Measurements from ENCODE around the gene NPAS3. TPM values are rescaled to one million over a fixed set of nuclear protein-coding genes. Genes with fewer than 3 reads are reported as not detected.

Gene NPAS3
- total and polyA plus RNA-seq, 2 donors: 1.0 to 1.2 TPM

- Histone ChIP-seq H3K27me3 (ENCODE audit: control insufficient read depth in 2 of 2, insufficient read depth in 1 of 2, low read length in 1 of 2) (no peaks in the 10 kb centered on the region), H3K36me3 (ENCODE audit: control insufficient read depth in 2 of 2, insufficient read depth in 2 of 2, low read length in 1 of 2) (no peaks in the 10 kb centered on the region), H3K27ac (ENCODE audit: low read depth in 1 of 2, low read length in 1 of 2) (no peak overlapping the region), H3K4me3 (ENCODE audit: low read length in 2 of 2) (no peak overlapping the region), H3K9me3 (ENCODE audit: control insufficient read depth in 2 of 2, insufficient read depth in 1 of 2, low read length in 1 of 2) (no peaks in the 10 kb centered on the region), H3K4me1 (ENCODE audit: control insufficient read depth in 2 of 2, insufficient read depth in 2 of 2, low read length in 2 of 2) (no peaks in the 10 kb centered on the region)
- 92% methylated on average over 4 of the region's 4 CpGs for WGBS
- no peak for DNase-seq (ENCODE audit: low read depth in 6 of 9, low spot score in 9 of 9)
These were observed 544.9 kb downstream of the NPAS3 start for GRCh38 chr14:33483541-33483940.

GRCh38 chr14:33484264-33484663 is 545.6 kb downstream of the NPAS3 start:
- Histone ChIP-seq H3K4me1 (ENCODE audit: control insufficient read depth in 2 of 2, insufficient read depth in 2 of 2, low read length in 2 of 2) (no peaks in the 10 kb centered on the region), H3K27me3 (ENCODE audit: control insufficient read depth in 2 of 2, insufficient read depth in 1 of 2, low read length in 1 of 2) (no peaks in the 10 kb centered on the region), H3K36me3 (ENCODE audit: control insufficient read depth in 2 of 2, insufficient read depth in 2 of 2, low read length in 1 of 2) (no peaks in the 10 kb centered on the region), H3K9me3 (ENCODE audit: control insufficient read depth in 2 of 2, insufficient read depth in 1 of 2, low read length in 1 of 2) (no peaks in the 10 kb centered on the region), H3K27ac (ENCODE audit: low read depth in 1 of 2, low read length in 1 of 2) (no peak overlapping the region), H3K4me3 (ENCODE audit: low read length in 2 of 2) (no peak overlapping the region)
- DNase-seq (ENCODE audit: low read depth in 6 of 9, low spot score in 9 of 9): no peak
- WGBS: 6% methylated on average over 5 of the region's 5 CpGs

GRCh38 chr14:33486332-33486890 is 547.7 kb downstream of the NPAS3 start:
- no peaks in the 10 kb centered on the region for H3K36me3 ChIP-seq (ENCODE audit: control insufficient read depth in 2 of 2, insufficient read depth in 2 of 2, low read length in 1 of 2)
- DNase-seq (ENCODE audit: low read depth in 6 of 9, low spot score in 9 of 9): no peak
- no peak overlapping the region for H3K27ac ChIP-seq (ENCODE audit: low read depth in 1 of 2, low read length in 1 of 2)
- no peaks in the 10 kb centered on the region for H3K9me3 ChIP-seq (ENCODE audit: control insufficient read depth in 2 of 2, insufficient read depth in 1 of 2, low read length in 1 of 2)
- H3K27me3 ChIP-seq (ENCODE audit: control insufficient read depth in 2 of 2, insufficient read depth in 1 of 2, low read length in 1 of 2): no peaks in the 10 kb centered on the region
- WGBS: 95% methylated on average over 2 of the region's 2 CpGs
- H3K4me3 ChIP-seq (ENCODE audit: low read length in 2 of 2): no peak overlapping the region
- H3K4me1 ChIP-seq (ENCODE audit: control insufficient read depth in 2 of 2, insufficient read depth in 2 of 2, low read length in 2 of 2): no peaks in the 10 kb centered on the region

GRCh38 chr14:33488582-33488981 is 549.9 kb downstream of the NPAS3 start:
- no peaks in the 10 kb centered on the region for H3K9me3 ChIP-seq (ENCODE audit: control insufficient read depth in 2 of 2, insufficient read depth in 1 of 2, low read length in 1 of 2)
- no peak overlapping the region for H3K27ac ChIP-seq (ENCODE audit: low read depth in 1 of 2, low read length in 1 of 2)
- no peaks in the 10 kb centered on the region for H3K4me1 ChIP-seq (ENCODE audit: control insufficient read depth in 2 of 2, insufficient read depth in 2 of 2, low read length in 2 of 2)
- H3K4me3 ChIP-seq (ENCODE audit: low read length in 2 of 2): no peak overlapping the region
- DNase-seq (ENCODE audit: low read depth in 6 of 9, low spot score in 9 of 9): no peak
- no peaks in the 10 kb centered on the region for H3K36me3 ChIP-seq (ENCODE audit: control insufficient read depth in 2 of 2, insufficient read depth in 2 of 2, low read length in 1 of 2)
- no peaks in the 10 kb centered on the region for H3K27me3 ChIP-seq (ENCODE audit: control insufficient read depth in 2 of 2, insufficient read depth in 1 of 2, low read length in 1 of 2)
- 94% methylated on average over 5 of the region's 5 CpGs for WGBS

- H3K27me3 ChIP-seq (ENCODE audit: control insufficient read depth in 2 of 2, insufficient read depth in 1 of 2, low read length in 1 of 2): no peaks in the 10 kb centered on the region
- 95% methylated on average over 4 of the region's 4 CpGs for WGBS
- no peaks in the 10 kb centered on the region for H3K4me1 ChIP-seq (ENCODE audit: control insufficient read depth in 2 of 2, insufficient read depth in 2 of 2, low read length in 2 of 2)
- no peaks in the 10 kb centered on the region for H3K36me3 ChIP-seq (ENCODE audit: control insufficient read depth in 2 of 2, insufficient read depth in 2 of 2, low read length in 1 of 2)
- no peak overlapping the region for H3K4me3 ChIP-seq (ENCODE audit: low read length in 2 of 2)
- H3K9me3 ChIP-seq (ENCODE audit: control insufficient read depth in 2 of 2, insufficient read depth in 1 of 2, low read length in 1 of 2): no peaks in the 10 kb centered on the region
- no peak overlapping the region for H3K27ac ChIP-seq (ENCODE audit: low read depth in 1 of 2, low read length in 1 of 2)
- DNase-seq (ENCODE audit: low read depth in 6 of 9, low spot score in 9 of 9): no peak
These were observed 551.9 kb downstream of the NPAS3 start for GRCh38 chr14:33490555-33490954.

- Histone ChIP-seq H3K4me1 (ENCODE audit: control insufficient read depth in 2 of 2, insufficient read depth in 2 of 2, low read length in 2 of 2) (no peaks in the 10 kb centered on the region), H3K27me3 (ENCODE audit: control insufficient read depth in 2 of 2, insufficient read depth in 1 of 2, low read length in 1 of 2) (no peaks in the 10 kb centered on the region), H3K4me3 (ENCODE audit: low read length in 2 of 2) (no peak overlapping the region), H3K36me3 (ENCODE audit: control insufficient read depth in 2 of 2, insufficient read depth in 2 of 2, low read length in 1 of 2) (no peaks in the 10 kb centered on the region), H3K9me3 (ENCODE audit: control insufficient read depth in 2 of 2, insufficient read depth in 1 of 2, low read length in 1 of 2) (no peaks in the 10 kb centered on the region), H3K27ac (ENCODE audit: low read depth in 1 of 2, low read length in 1 of 2) (no peak overlapping the region)
- DNase-seq (ENCODE audit: low read depth in 6 of 9, low spot score in 9 of 9): no peak
- WGBS: 98% methylated on average over 4 of the region's 4 CpGs
These were observed 552.4 kb downstream of the NPAS3 start for GRCh38 chr14:33491112-33491511.

GRCh38 chr14:33492491-33492890 is 553.8 kb downstream of the NPAS3 start:
- no peak for DNase-seq (ENCODE audit: low read depth in 6 of 9, low spot score in 9 of 9)
- Histone ChIP-seq H3K4me3 (ENCODE audit: low read length in 2 of 2) (no peak overlapping the region), H3K27ac (ENCODE audit: low read depth in 1 of 2, low read length in 1 of 2) (no peak overlapping the region), H3K9me3 (ENCODE audit: control insufficient read depth in 2 of 2, insufficient read depth in 1 of 2, low read length in 1 of 2) (no peaks in the 10 kb centered on the region), H3K36me3 (ENCODE audit: control insufficient read depth in 2 of 2, insufficient read depth in 2 of 2, low read length in 1 of 2) (no peaks in the 10 kb centered on the region), H3K27me3 (ENCODE audit: control insufficient read depth in 2 of 2, insufficient read depth in 1 of 2, low read length in 1 of 2) (no peaks in the 10 kb centered on the region), H3K4me1 (ENCODE audit: control insufficient read depth in 2 of 2, insufficient read depth in 2 of 2, low read length in 2 of 2) (no peaks in the 10 kb centered on the region)
- WGBS: 96% methylated on average over 4 of the region's 4 CpGs

- H3K4me1 ChIP-seq (ENCODE audit: control insufficient read depth in 2 of 2, insufficient read depth in 2 of 2, low read length in 2 of 2): no peaks in the 10 kb centered on the region
- H3K9me3 ChIP-seq (ENCODE audit: control insufficient read depth in 2 of 2, insufficient read depth in 1 of 2, low read length in 1 of 2): no peaks in the 10 kb centered on the region
- DNase-seq (ENCODE audit: low read depth in 6 of 9, low spot score in 9 of 9): no peak
- no peak overlapping the region for H3K27ac ChIP-seq (ENCODE audit: low read depth in 1 of 2, low read length in 1 of 2)
- H3K36me3 ChIP-seq (ENCODE audit: control insufficient read depth in 2 of 2, insufficient read depth in 2 of 2, low read length in 1 of 2): no peaks in the 10 kb centered on the region
- no peak overlapping the region for H3K4me3 ChIP-seq (ENCODE audit: low read length in 2 of 2)
- H3K27me3 ChIP-seq (ENCODE audit: control insufficient read depth in 2 of 2, insufficient read depth in 1 of 2, low read length in 1 of 2): no peaks in the 10 kb centered on the region
- WGBS: 96% methylated on average over 6 of the region's 6 CpGs
These were observed 554.6 kb downstream of the NPAS3 start for GRCh38 chr14:33493266-33493665.

GRCh38 chr14:33493990-33494389 is 555.3 kb downstream of the NPAS3 start:
- H3K27ac ChIP-seq (ENCODE audit: low read depth in 1 of 2, low read length in 1 of 2): no peak overlapping the region
- no peaks in the 10 kb centered on the region for H3K27me3 ChIP-seq (ENCODE audit: control insufficient read depth in 2 of 2, insufficient read depth in 1 of 2, low read length in 1 of 2)
- H3K36me3 ChIP-seq (ENCODE audit: control insufficient read depth in 2 of 2, insufficient read depth in 2 of 2, low read length in 1 of 2): no peaks in the 10 kb centered on the region
- H3K4me1 ChIP-seq (ENCODE audit: control insufficient read depth in 2 of 2, insufficient read depth in 2 of 2, low read length in 2 of 2): no peaks in the 10 kb centered on the region
- WGBS: 96% methylated on average over 5 of the region's 5 CpGs
- H3K9me3 ChIP-seq (ENCODE audit: control insufficient read depth in 2 of 2, insufficient read depth in 1 of 2, low read length in 1 of 2): no peaks in the 10 kb centered on the region
- H3K4me3 ChIP-seq (ENCODE audit: low read length in 2 of 2): no peak overlapping the region
- no peak for DNase-seq (ENCODE audit: low read depth in 6 of 9, low spot score in 9 of 9)

- no peaks in the 10 kb centered on the region for H3K9me3 ChIP-seq (ENCODE audit: control insufficient read depth in 2 of 2, insufficient read depth in 1 of 2, low read length in 1 of 2)
- DNase-seq (ENCODE audit: low read depth in 6 of 9, low spot score in 9 of 9): no peak
- no peak overlapping the region for H3K27ac ChIP-seq (ENCODE audit: low read depth in 1 of 2, low read length in 1 of 2)
- H3K4me3 ChIP-seq (ENCODE audit: low read length in 2 of 2): no peak overlapping the region
- H3K4me1 ChIP-seq (ENCODE audit: control insufficient read depth in 2 of 2, insufficient read depth in 2 of 2, low read length in 2 of 2): no peaks in the 10 kb centered on the region
- 91% methylated on average over 7 of the region's 7 CpGs for WGBS
- H3K27me3 ChIP-seq (ENCODE audit: control insufficient read depth in 2 of 2, insufficient read depth in 1 of 2, low read length in 1 of 2): no peaks in the 10 kb centered on the region
- no peaks in the 10 kb centered on the region for H3K36me3 ChIP-seq (ENCODE audit: control insufficient read depth in 2 of 2, insufficient read depth in 2 of 2, low read length in 1 of 2)
These were observed 561.0 kb downstream of the NPAS3 start for GRCh38 chr14:33499687-33500086.

All from thymus (tissue), 11 donors.